ENCODE measurements around the gene CKMT1B. TPM values are rescaled to one million over a fixed set of nuclear protein-coding genes. Genes with fewer than 3 reads are reported as not detected.
"Not testable (repeated sequence)": the region's sequence is repeated elsewhere in the genome, so short reads cannot be mapped to it uniquely, and the experiment has no call there.

CKMT1B gene
- total RNA-seq, 2 donors from 2014 or later = not detected

DNA sequence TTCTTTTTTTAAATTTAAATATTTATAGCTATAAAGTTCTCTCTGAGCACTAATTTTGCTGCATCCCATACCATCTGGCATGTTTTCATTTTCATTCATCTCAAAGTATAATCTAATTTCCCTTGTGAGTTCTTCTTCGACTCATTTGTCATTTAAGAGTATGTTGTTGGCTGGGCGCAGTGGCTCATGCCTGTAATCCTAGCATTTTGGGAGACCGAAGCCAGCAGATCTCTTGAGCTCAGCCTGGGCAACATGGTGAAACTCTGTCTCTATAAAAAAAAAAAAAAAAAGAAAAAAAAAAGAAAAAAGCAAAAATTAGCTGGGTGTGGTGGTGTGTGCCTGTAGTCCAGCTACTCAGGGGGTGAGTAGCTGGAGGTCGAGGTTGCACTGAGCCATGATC lies 41.6 kb upstream of the CKMT1B start:
- TF ChIP-seq, protein P1, sequence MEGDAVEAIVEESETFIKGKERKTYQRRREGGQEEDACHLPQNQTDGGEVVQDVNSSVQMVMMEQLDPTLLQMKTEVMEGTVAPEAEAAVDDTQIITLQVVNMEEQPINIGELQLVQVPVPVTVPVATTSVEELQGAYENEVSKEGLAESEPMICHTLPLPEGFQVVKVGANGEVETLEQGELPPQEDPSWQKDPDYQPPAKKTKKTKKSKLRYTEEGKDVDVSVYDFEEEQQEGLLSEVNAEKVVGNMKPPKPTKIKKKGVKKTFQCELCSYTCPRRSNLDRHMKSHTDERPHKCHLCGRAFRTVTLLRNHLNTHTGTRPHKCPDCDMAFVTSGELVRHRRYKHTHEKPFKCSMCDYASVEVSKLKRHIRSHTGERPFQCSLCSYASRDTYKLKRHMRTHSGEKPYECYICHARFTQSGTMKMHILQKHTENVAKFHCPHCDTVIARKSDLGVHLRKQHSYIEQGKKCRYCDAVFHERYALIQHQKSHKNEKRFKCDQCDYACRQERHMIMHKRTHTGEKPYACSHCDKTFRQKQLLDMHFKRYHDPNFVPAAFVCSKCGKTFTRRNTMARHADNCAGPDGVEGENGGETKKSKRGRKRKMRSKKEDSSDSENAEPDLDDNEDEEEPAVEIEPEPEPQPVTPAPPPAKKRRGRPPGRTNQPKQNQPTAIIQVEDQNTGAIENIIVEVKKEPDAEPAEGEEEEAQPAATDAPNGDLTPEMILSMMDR (IDR thresholded peaks at IDR 0.05) = no peak
- Histone ChIP-seq H3K4me3 (no peak overlapping the region), H3K36me3 (no peaks in the 10 kb centered on the region), H3K27ac (no peak overlapping the region), H3K27me3 (replicated peaks; ENCODE audit: insufficient read depth) (no peaks in the 10 kb centered on the region), H3K4me1 (ENCODE audit: control insufficient read depth in 1 of 2, low read depth in 2 of 2) (no peaks in the 10 kb centered on the region), H3K9me3 (no peaks in the 10 kb centered on the region)
- no peak for DNase-seq (ENCODE audit: low spot score)
- no peak for ATAC-seq (ENCODE audit: insufficient number of reproducible peaks, low FRiP score, low read depth)

DNA sequence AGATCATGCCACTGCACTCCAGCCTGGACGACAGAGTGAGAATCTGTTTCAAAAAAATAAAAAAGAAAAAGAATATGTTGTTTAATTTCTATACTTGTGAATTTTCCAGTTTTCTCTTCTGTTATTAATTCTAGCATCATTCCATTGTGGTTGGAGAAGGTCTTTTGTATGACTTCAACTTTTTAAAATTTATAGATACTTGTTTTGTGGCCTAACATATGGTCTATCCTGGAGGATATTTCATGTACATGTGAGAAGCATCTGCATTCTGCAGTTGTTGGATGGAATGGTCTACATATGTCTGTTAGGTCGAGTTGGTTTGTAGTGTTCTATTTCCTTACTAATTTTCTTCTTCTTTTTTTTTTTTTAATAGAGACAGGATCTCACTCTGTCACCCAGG lies 40.8 kb upstream of the CKMT1B start:
- TF ChIP-seq, protein P1 (IDR thresholded peaks at IDR 0.05) = no peak
- no peak overlapping the region for H3K27ac ChIP-seq
- no peaks in the 10 kb centered on the region for H3K27me3 ChIP-seq (replicated peaks; ENCODE audit: insufficient read depth)
- peaks cover under 1% of the 10 kb centered on the region for H3K36me3 ChIP-seq
- no peak for DNase-seq (ENCODE audit: low spot score)
- no peaks in the 10 kb centered on the region for H3K9me3 ChIP-seq
- H3K4me1 ChIP-seq (ENCODE audit: control insufficient read depth in 1 of 2, low read depth in 2 of 2) = no peaks in the 10 kb centered on the region
- ATAC-seq (ENCODE audit: insufficient number of reproducible peaks, low FRiP score, low read depth) = no peak
- no peak overlapping the region for H3K4me3 ChIP-seq

DNA sequence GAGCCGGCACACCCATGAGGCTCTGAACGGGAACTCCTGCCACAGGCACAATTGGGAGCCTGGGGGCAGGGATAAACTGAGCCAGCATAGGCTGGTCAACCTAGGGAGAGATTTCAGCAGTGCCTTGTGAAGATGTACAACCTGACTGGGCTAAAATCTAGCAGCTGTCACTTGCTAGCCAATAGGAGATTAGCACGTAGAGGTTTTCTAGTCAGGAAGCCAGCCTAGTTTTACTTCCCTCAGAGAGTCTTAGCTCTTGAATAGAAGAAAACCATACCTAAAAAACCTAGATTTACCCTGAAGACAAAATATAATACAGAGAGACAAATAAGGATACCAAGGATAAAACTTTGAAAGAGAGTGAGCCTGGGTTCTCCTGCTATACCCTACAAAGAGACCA lies 31.1 kb upstream of the CKMT1B start:
- H3K9me3 ChIP-seq; H3K4me3 ChIP-seq; DNase-seq (ENCODE audit: low spot score); ATAC-seq (ENCODE audit: insufficient number of reproducible peaks, low FRiP score, low read depth); H3K36me3 ChIP-seq; H3K27me3 ChIP-seq (replicated peaks; ENCODE audit: insufficient read depth); H3K4me1 ChIP-seq (ENCODE audit: control insufficient read depth in 1 of 2, low read depth in 2 of 2); H3K27ac ChIP-seq: not testable (repeated sequence)

DNA sequence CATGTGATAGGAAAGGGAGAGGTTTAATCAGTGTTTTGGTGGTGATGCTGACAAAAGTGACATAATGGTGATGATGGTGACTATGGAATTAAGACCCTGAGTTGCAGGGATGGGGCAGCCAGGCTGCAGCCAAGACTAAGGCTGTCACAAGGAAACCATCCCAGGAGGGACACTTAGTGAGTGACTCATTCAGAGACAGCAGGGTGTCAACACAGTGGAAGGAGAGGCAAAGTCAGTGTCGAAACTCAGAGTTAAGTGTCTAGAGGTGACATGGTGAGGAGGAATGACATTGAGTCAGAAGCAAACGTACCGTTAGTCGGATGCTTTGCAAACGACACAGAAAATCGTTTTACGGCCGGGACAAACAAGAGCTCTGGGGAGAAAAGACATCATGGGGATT lies 30.0 kb upstream of the CKMT1B start:
- H3K4me3 ChIP-seq; ATAC-seq (ENCODE audit: insufficient number of reproducible peaks, low FRiP score, low read depth); H3K36me3 ChIP-seq; H3K4me1 ChIP-seq (ENCODE audit: control insufficient read depth in 1 of 2, low read depth in 2 of 2); DNase-seq (ENCODE audit: low spot score); H3K27me3 ChIP-seq (replicated peaks; ENCODE audit: insufficient read depth); H3K9me3 ChIP-seq; H3K27ac ChIP-seq: not testable (repeated sequence)

DNA sequence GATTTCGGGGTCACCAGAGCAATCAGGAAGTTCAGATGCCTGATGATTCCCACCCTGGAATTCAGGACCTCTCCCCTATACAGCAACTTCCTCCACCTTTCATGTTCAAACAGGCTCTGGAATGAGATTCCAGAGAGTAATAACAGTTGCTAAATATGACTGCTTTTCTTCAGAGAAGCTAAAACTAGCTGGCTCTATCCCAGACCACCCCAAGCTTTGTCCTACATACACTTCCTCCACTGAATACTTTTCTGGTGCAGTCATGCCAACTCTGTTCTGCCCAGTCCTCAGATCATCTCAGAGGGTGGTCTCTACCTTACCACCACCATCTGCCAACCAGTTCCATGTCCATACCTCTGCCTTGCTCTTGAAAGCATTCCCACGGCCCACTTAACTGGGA lies 27.2 kb upstream of the CKMT1B start:
- not testable (repeated sequence) for H3K9me3 ChIP-seq; ATAC-seq (ENCODE audit: insufficient number of reproducible peaks, low FRiP score, low read depth); H3K4me3 ChIP-seq; H3K27ac ChIP-seq; H3K27me3 ChIP-seq (replicated peaks; ENCODE audit: insufficient read depth); DNase-seq (ENCODE audit: low spot score); H3K4me1 ChIP-seq (ENCODE audit: control insufficient read depth in 1 of 2, low read depth in 2 of 2); H3K36me3 ChIP-seq

DNA sequence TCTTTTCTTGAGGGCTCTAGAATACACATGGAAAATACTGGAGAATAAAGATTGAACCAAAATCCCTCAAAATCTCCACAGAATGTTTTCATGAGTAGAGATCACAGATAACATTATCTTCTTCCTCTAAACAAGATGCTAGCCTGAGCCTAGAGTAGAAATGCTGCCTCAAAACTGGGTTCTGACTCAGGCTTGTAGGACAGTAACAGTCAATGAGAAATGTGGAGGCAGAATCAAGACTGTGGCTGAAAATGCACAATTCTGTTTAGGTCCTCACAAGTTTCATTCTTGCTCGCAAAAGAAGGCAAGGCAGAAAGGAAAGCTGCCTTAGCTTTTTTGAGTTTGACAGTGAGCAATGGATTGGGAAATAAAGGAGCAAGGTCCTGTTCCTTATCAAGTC lies 19.2 kb upstream of the CKMT1B start:
- ATAC-seq (ENCODE audit: insufficient number of reproducible peaks, low FRiP score, low read depth); H3K27me3 ChIP-seq (replicated peaks; ENCODE audit: insufficient read depth); H3K9me3 ChIP-seq; H3K36me3 ChIP-seq; H3K4me3 ChIP-seq; H3K4me1 ChIP-seq (ENCODE audit: control insufficient read depth in 1 of 2, low read depth in 2 of 2); DNase-seq (ENCODE audit: low spot score); H3K27ac ChIP-seq: not testable (repeated sequence)

DNA sequence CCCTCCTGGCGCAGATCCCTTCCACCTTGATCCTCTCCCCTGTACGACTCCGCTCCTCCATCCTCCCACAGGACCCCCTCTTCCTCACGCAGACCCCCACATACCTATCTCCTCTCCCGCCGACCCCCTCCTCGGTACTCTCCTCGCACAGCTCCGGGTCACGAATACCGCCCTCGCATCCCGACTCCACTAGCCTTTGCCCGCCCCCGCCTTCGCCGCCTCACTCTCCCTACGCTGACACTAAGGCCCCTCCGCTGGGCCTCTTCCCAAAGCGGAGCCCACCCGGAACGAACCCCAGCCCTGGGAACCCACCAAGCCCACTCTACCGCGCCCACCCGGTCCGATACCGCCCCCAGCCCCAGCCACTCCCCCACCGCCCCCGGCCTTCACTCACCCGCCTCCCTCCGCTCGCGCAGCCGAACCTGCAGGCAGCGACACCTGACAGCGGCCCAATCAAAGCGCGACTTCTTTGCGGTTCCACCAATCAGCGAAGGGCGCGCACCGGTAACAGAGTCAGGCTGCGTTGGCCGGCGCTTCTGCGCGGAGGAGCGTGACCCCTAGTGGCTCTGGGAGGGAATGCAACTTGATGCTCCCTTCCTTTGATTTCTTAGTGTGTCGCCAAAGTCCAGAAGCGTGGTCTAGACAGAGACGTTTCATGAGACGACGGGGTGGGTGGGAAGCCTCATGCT lies 3.9 kb upstream of the CKMT1B start, which contains the start of gene PPIP5K1:
Gene PPIP5K1, minus strand, starts transcription at position 431 of the 689 bp plus-strand sequence. CDS start 5,704 bp downstream, outside the sequence.
- not testable (repeated sequence) for DNase-seq (ENCODE audit: low spot score); H3K9me3 ChIP-seq; H3K4me3 ChIP-seq; H3K4me1 ChIP-seq (ENCODE audit: control insufficient read depth in 1 of 2, low read depth in 2 of 2); H3K36me3 ChIP-seq; H3K27ac ChIP-seq; H3K27me3 ChIP-seq (replicated peaks; ENCODE audit: insufficient read depth)
- ATAC-seq (ENCODE audit: insufficient number of reproducible peaks, low FRiP score, low read depth) = peak; percentile 82

DNA sequence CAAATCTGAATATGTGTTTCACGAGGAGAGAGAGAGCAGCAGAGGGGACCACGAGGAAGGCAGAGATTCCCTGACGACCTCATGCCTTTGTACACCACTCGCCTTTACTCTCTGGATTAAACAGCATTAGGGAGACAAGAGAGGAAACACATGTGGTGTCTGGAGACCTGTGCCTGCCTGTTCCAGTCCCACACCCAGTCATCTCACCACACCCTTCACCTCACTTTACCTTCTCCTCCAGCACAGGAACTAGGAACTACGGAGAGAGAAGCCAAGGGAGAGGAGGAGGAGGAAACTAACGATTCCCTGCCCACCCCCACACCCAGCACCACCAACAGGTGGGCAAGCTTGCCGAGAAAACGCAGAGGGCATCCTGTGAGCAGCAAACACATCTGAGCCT lies 986 bp upstream of the CKMT1B start:
- not testable (repeated sequence) for H3K36me3 ChIP-seq; ATAC-seq (ENCODE audit: insufficient number of reproducible peaks, low FRiP score, low read depth)

DNA sequence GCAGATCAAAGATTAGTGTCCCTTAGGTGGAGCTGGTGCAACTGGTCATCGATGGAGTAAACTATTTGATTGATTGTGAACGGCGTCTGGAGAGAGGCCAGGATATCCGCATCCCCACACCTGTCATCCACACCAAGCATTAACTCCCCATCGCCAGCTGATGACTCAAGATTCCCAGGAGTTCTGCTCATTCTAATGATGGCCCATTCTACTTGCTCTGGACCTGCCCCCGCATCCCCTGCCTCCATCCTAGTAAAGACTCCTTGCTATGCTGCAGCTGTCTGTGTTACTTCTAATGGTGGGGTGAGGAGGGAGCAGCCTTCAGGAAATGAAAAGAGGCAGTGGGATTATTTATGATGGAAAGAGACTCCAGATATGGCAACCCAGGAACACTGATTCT lies 5.3 kb downstream of the CKMT1B start:
- not testable (repeated sequence) for H3K4me1 ChIP-seq (ENCODE audit: control insufficient read depth in 1 of 2, low read depth in 2 of 2); ATAC-seq (ENCODE audit: insufficient number of reproducible peaks, low FRiP score, low read depth); DNase-seq (ENCODE audit: low spot score); H3K4me3 ChIP-seq; H3K27me3 ChIP-seq (replicated peaks; ENCODE audit: insufficient read depth); H3K27ac ChIP-seq; H3K36me3 ChIP-seq; H3K9me3 ChIP-seq

More for the DNA sequence above, 986 bp upstream of the CKMT1B start:
- H3K27me3 ChIP-seq (replicated peaks; ENCODE audit: insufficient read depth); DNase-seq (ENCODE audit: low spot score); H3K9me3 ChIP-seq; H3K27ac ChIP-seq; H3K4me3 ChIP-seq; H3K4me1 ChIP-seq (ENCODE audit: control insufficient read depth in 1 of 2, low read depth in 2 of 2): not testable (repeated sequence)

DNA sequence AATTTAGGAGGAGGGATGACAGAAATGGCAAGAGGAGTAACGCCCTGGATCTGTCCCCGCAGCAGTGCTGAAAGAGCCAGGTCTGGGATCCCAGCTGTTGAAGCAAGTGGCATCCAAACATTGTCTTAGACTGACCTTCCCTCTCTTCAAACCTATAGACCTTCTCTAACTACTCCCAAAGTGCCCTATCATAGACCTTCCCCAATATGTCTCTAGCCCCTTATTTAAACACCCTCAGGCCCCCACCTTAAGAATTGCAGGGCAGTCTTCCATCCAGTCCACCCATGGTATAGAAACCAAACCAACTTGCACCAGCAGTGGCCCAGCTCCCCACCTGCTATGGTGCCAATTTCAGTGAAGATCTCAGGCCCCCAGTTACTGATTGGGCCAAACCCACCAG lies 6.4 kb downstream of the CKMT1B start:
- not testable (repeated sequence) for H3K4me3 ChIP-seq; H3K36me3 ChIP-seq; ATAC-seq (ENCODE audit: insufficient number of reproducible peaks, low FRiP score, low read depth); H3K27ac ChIP-seq; DNase-seq (ENCODE audit: low spot score); H3K4me1 ChIP-seq (ENCODE audit: control insufficient read depth in 1 of 2, low read depth in 2 of 2); H3K9me3 ChIP-seq; H3K27me3 ChIP-seq (replicated peaks; ENCODE audit: insufficient read depth)

DNA sequence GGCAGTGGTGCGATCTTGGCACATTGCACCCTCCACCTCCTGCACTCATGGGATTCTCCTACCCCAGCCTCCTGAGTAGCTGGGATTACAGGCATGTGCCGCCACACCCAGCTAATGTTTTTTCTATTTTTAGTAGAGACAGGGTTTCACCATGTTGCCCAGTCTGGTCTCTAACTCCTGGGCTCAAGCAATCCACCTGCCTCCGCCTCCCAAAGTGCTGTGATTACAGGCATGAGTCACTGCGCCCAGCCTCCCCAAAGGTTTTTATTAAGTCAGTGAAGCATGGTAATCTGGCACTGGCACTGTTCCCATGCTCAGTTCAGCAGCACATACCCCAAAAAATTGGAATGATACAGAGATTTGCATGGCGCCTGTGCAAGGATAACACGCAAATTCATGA lies 8.4 kb downstream of the CKMT1B start:
- not testable (repeated sequence) for H3K36me3 ChIP-seq; DNase-seq (ENCODE audit: low spot score); ATAC-seq (ENCODE audit: insufficient number of reproducible peaks, low FRiP score, low read depth); H3K4me1 ChIP-seq (ENCODE audit: control insufficient read depth in 1 of 2, low read depth in 2 of 2); H3K9me3 ChIP-seq; H3K27ac ChIP-seq; H3K27me3 ChIP-seq (replicated peaks; ENCODE audit: insufficient read depth); H3K4me3 ChIP-seq
